ENCODE data around the gene GYS2. TPM values are rescaled to one million over a fixed set of nuclear protein-coding genes. Genes with fewer than 3 reads are reported as not detected.

The GYS2 gene
- total and polyA plus RNA-seq, 7 experiments from 2014 or later = 0.12 to 0.27 TPM; not detected in 5

- H3K27me3 Mint-ChIP-seq = peaks cover 0 to 14% (median 4%) of the 10 kb centered on the region in 5 donors
- no peaks in the 10 kb centered on the region for H3K36me3 ChIP-seq (ENCODE audit: control insufficient read depth in 2 of 3, insufficient read depth in 3 of 3, low read length in 3 of 3)
- intact Hi-C loops (cut with micrococcal nuclease) = no loop called here
- DNase-seq = no peak
- H3K27ac ChIP-seq (ENCODE audit: low read depth, low read length) = no peak overlapping the region
- no peaks in the 10 kb centered on the region for H3K4me1 ChIP-seq (ENCODE audit: control insufficient read depth in 2 of 2, insufficient read depth in 2 of 2, low read length in 2 of 2)
- H3K4me3 ChIP-seq (ENCODE audit: low read length) = no peak overlapping the region
- peaks cover 0 to 10% (median 4%) of the 10 kb centered on the region in 5 donors for H3K36me3 Mint-ChIP-seq
- no peak overlapping the region for H3K27ac Mint-ChIP-seq
- H3K9me3 Mint-ChIP-seq = peaks cover 0 to 12% (median 4%) of the 10 kb centered on the region in 11 donors
- H3K4me1 Mint-ChIP-seq = no peaks in the 10 kb centered on the region
- no peak for ATAC-seq
- H3K4me3 Mint-ChIP-seq = no peak overlapping the region
- H3K9me3 ChIP-seq (ENCODE audit: control insufficient read depth in 2 of 3, low read length in 3 of 3) = no peaks in the 10 kb centered on the region
- CTCF ChIA-PET = no interaction called here
- POLR2A ChIA-PET = interaction anchor here (0.6 to 0.7 kb wide), 2 partner anchors 20 to 32 kb away, joined by 3 read pairs; partner anchors contain the start of gene RECQL
- H3K27me3 ChIP-seq (ENCODE audit: control insufficient read depth in 2 of 2, insufficient read depth in 2 of 2, low read length in 2 of 2) = no peaks in the 10 kb centered on the region
Measured at GRCh38 chr12:21521541-21521940, 83.1 kb downstream of the GYS2 start.

GRCh38 chr12:21518451-21518850 lies 86.2 kb downstream of the GYS2 start:
- H3K9me3 Mint-ChIP-seq = no peaks in the 10 kb centered on the region

DNA sequence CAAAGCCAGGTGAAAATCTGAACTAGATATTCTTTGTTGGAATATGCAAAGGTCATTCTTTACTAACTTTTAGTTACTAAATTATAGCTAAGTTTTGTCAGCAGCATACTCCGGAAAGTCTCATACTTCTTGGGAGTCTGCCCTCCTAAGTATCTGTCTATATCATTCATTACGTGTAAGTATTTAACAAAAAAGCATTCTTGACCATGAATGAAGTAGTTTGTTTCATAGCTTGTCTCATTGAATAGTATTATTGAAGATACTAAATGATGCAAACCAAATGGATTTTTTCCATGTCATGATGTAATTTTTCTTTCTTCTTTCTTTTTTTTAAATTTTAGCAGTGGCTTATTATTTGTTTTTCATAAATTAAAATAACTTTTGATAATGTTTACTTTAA lies 88.4 kb downstream of the GYS2 start:
- ChIA-PET CTCF (no interaction called here), POLR2A (no interaction called here)
- no peaks in the 10 kb centered on the region for H3K27me3 ChIP-seq (ENCODE audit: control insufficient read depth in 2 of 2, insufficient read depth in 2 of 2, low read length in 2 of 2)
- ATAC-seq (no peak), DNase-seq (no peak)
- Mint-ChIP-seq H3K4me3 (no peak overlapping the region), H3K4me1 (peaks cover 0 to 9% (median 0%) of the 10 kb centered on the region in 7 donors), H3K27me3 (no peaks in the 10 kb centered on the region), H3K9me3 (no peaks in the 10 kb centered on the region), H3K36me3 (peaks cover 0 to 26% (median 7%) of the 10 kb centered on the region in 5 donors), H3K27ac (no peak overlapping the region)
- no peak overlapping the region for H3K4me3 ChIP-seq (ENCODE audit: low read length)
- no peak overlapping the region for H3K27ac ChIP-seq (ENCODE audit: low read depth, low read length)
- H3K36me3 ChIP-seq (ENCODE audit: control insufficient read depth in 2 of 3, insufficient read depth in 3 of 3, low read length in 3 of 3) = peaks cover 5 to 24% (median 8%) of the 10 kb centered on the region in 3 experiments
- no peaks in the 10 kb centered on the region for H3K4me1 ChIP-seq (ENCODE audit: control insufficient read depth in 2 of 2, insufficient read depth in 2 of 2, low read length in 2 of 2)
- intact Hi-C loops (cut with micrococcal nuclease) = loop anchor here in 1 of 2 donors (1.0 kb wide), 1 partner anchor 10 kb away; no protein-coding TSS in a partner anchor
- H3K9me3 ChIP-seq (ENCODE audit: control insufficient read depth in 2 of 3, low read length in 3 of 3) = no peaks in the 10 kb centered on the region

More at GRCh38 chr12:21518451-21518850, 86.2 kb downstream of the GYS2 start:
- no peak overlapping the region for H3K27ac Mint-ChIP-seq
- peaks cover 0 to 21% (median 5%) of the 10 kb centered on the region in 5 donors for H3K36me3 Mint-ChIP-seq
- no peaks in the 10 kb centered on the region for H3K9me3 ChIP-seq (ENCODE audit: control insufficient read depth in 2 of 3, low read length in 3 of 3)
- H3K4me3 Mint-ChIP-seq = no peak overlapping the region
- ATAC-seq (no peak), DNase-seq (no peak)
- no peak overlapping the region for H3K4me3 ChIP-seq (ENCODE audit: low read length)
- no peaks in the 10 kb centered on the region for H3K4me1 ChIP-seq (ENCODE audit: control insufficient read depth in 2 of 2, insufficient read depth in 2 of 2, low read length in 2 of 2)
- H3K27me3 Mint-ChIP-seq = no peaks in the 10 kb centered on the region
- intact Hi-C loops (cut with micrococcal nuclease) = no loop called here
- CTCF ChIA-PET = no interaction called here
- peaks cover 0 to 3% (median 0%) of the 10 kb centered on the region in 7 donors for H3K4me1 Mint-ChIP-seq
- H3K27ac ChIP-seq (ENCODE audit: low read depth, low read length) = no peak overlapping the region
- no peaks in the 10 kb centered on the region for H3K27me3 ChIP-seq (ENCODE audit: control insufficient read depth in 2 of 2, insufficient read depth in 2 of 2, low read length in 2 of 2)
- peaks cover 5 to 12% (median 8%) of the 10 kb centered on the region in 3 experiments for H3K36me3 ChIP-seq (ENCODE audit: control insufficient read depth in 2 of 3, insufficient read depth in 3 of 3, low read length in 3 of 3)
- POLR2A ChIA-PET = interaction anchor here (0.7 to 1.3 kb wide), 2 partner anchors 17 to 35 kb away, joined by 3 read pairs; partner anchors contain the start of gene RECQL

GRCh38 chr12:21509768-21510167 lies 94.9 kb downstream of the GYS2 start:
- intact Hi-C loops (cut with micrococcal nuclease) = loop anchor here in 1 of 2 donors (1.0 to 10.0 kb wide), 3 partner anchors 8 to 1115 kb away; partner anchors contain the start of genes ETNK1, GOLT1B, RECQL and SPX
- Histone ChIP-seq H3K36me3 (ENCODE audit: control insufficient read depth in 2 of 3, insufficient read depth in 3 of 3, low read length in 3 of 3) (peaks cover 0 to 25% (median 8%) of the 10 kb centered on the region in 3 experiments), H3K27ac (ENCODE audit: low read depth, low read length) (peak overlapping the region; percentile 55), H3K4me3 (ENCODE audit: low read length) (no peak overlapping the region), H3K27me3 (ENCODE audit: control insufficient read depth in 2 of 2, insufficient read depth in 2 of 2, low read length in 2 of 2) (no peaks in the 10 kb centered on the region), H3K4me1 (ENCODE audit: control insufficient read depth in 2 of 2, insufficient read depth in 2 of 2, low read length in 2 of 2) (peaks cover 0 to 9% of the 10 kb centered on the region in 2 donors), H3K9me3 (ENCODE audit: control insufficient read depth in 2 of 3, low read length in 3 of 3) (no peaks in the 10 kb centered on the region)
- ChIA-PET CTCF (interaction anchor here (0.5 kb wide), 1 partner anchor 99 kb away, joined by 4 read pairs; no protein-coding TSS in a partner anchor), POLR2A (interaction anchor here (1.3 to 1.4 kb wide), 2 partner anchors 8 to 72 kb away, joined by 3 to 7 read pairs; partner anchors contain the start of genes GOLT1B, PYROXD1 and RECQL)
- ATAC-seq (peak; percentile 84), DNase-seq (peak in 6 of 9 donors; percentile 16 to 45 (median 38))
- Mint-ChIP-seq H3K36me3 (peaks cover 4 to 41% (median 28%) of the 10 kb centered on the region in 5 donors), H3K27me3 (no peaks in the 10 kb centered on the region), H3K4me3 (peak overlapping the region; percentile 17 to 87 (median 72)), H3K9me3 (peaks cover 0 to 2% (median 0%) of the 10 kb centered on the region in 11 donors), H3K4me1 (peaks cover 20 to 51% (median 39%) of the 10 kb centered on the region in 7 donors), H3K27ac (peak overlapping the region; percentile 81 to 96 (median 92))

DNA sequence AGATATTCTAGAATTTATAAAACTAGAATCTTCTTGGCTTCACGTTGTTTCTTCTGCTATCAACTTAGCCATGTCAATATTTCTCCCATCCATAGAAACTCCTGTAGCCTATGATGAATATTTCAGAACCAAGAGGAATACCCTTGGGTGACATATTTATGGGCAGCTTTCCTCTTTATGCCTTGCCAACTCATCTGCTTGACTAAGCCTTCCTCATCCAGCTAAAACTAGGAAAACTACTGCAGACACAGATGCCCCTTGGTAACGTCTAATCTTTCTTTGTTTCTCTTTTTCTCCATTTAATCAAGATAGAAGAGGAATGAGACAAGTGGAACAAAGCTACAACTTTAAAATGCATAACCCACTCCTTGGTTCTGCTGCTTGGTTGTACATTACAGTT lies 96.8 kb downstream of the GYS2 start:
- peaks cover 0 to 12% (median 0%) of the 10 kb centered on the region in 3 experiments for H3K36me3 ChIP-seq (ENCODE audit: control insufficient read depth in 2 of 3, insufficient read depth in 3 of 3, low read length in 3 of 3)
- H3K27me3 ChIP-seq (ENCODE audit: control insufficient read depth in 2 of 2, insufficient read depth in 2 of 2, low read length in 2 of 2) = no peaks in the 10 kb centered on the region
- H3K4me3 ChIP-seq (ENCODE audit: low read length) = no peak overlapping the region
- no peaks in the 10 kb centered on the region for H3K9me3 ChIP-seq (ENCODE audit: control insufficient read depth in 2 of 3, low read length in 3 of 3)
- ChIA-PET POLR2A (interaction anchor here (0.6 to 1.1 kb wide), 5 partner anchors 11 to 144 kb away, joined by 3 to 5 read pairs (median 3); partner anchors contain the start of gene PYROXD1), CTCF (no interaction called here)
- H3K36me3 Mint-ChIP-seq = peaks cover 4 to 33% (median 23%) of the 10 kb centered on the region in 5 donors
- H3K27me3 Mint-ChIP-seq = no peaks in the 10 kb centered on the region
- ATAC-seq (no peak), DNase-seq (no peak)
- H3K4me3 Mint-ChIP-seq = no peak overlapping the region
- H3K27ac ChIP-seq (ENCODE audit: low read depth, low read length) = no peak overlapping the region
- peaks cover 32 to 70% (median 58%) of the 10 kb centered on the region in 7 donors for H3K4me1 Mint-ChIP-seq
- H3K9me3 Mint-ChIP-seq = peaks cover 0 to 2% (median 0%) of the 10 kb centered on the region in 11 donors
- intact Hi-C loops (cut with micrococcal nuclease) = loop anchor here in 1 of 2 donors (2.0 to 10.0 kb wide), 2 partner anchors 19 to 1117 kb away; partner anchors contain the start of genes ETNK1 and SPX
- peak overlapping the region in 2 of 9 donors; percentile 65 to 95 for H3K27ac Mint-ChIP-seq
- H3K4me1 ChIP-seq (ENCODE audit: control insufficient read depth in 2 of 2, insufficient read depth in 2 of 2, low read length in 2 of 2) = peaks cover 4 to 13% of the 10 kb centered on the region in 2 donors

- Histone ChIP-seq H3K4me3 (ENCODE audit: low read length) (no peak overlapping the region), H3K27me3 (ENCODE audit: control insufficient read depth in 2 of 2, insufficient read depth in 2 of 2, low read length in 2 of 2) (no peaks in the 10 kb centered on the region), H3K36me3 (ENCODE audit: control insufficient read depth in 2 of 3, insufficient read depth in 3 of 3, low read length in 3 of 3) (peaks cover 0 to 10% (median 0%) of the 10 kb centered on the region in 3 experiments), H3K27ac (ENCODE audit: low read depth, low read length) (no peak overlapping the region), H3K9me3 (ENCODE audit: control insufficient read depth in 2 of 3, low read length in 3 of 3) (no peaks in the 10 kb centered on the region), H3K4me1 (ENCODE audit: control insufficient read depth in 2 of 2, insufficient read depth in 2 of 2, low read length in 2 of 2) (peaks cover 12 to 19% of the 10 kb centered on the region in 2 donors)
- CTCF ChIA-PET = no interaction called here
- Mint-ChIP-seq H3K27ac (peak overlapping the region in 1 of 9 donors; percentile 19), H3K4me1 (peaks cover 37 to 71% (median 59%) of the 10 kb centered on the region in 7 donors), H3K27me3 (no peaks in the 10 kb centered on the region), H3K4me3 (peak overlapping the region in 1 of 10 donors; percentile 10), H3K36me3 (peaks cover 4 to 29% (median 23%) of the 10 kb centered on the region in 5 donors), H3K9me3 (peaks cover 0 to 2% (median 0%) of the 10 kb centered on the region in 11 donors)
- intact Hi-C loops (cut with micrococcal nuclease) = loop anchor here (1.0 to 10.0 kb wide), 2 partner anchors 10 to 1119 kb away; partner anchors contain the start of gene ETNK1 (in 1 of the 2)
- DNase-seq = no peak
- no peak for ATAC-seq
- POLR2A ChIA-PET = interaction anchor here (0.7 kb wide), 1 partner anchor 282 kb away, joined by 3 read pairs; no protein-coding TSS in a partner anchor
Measured at GRCh38 chr12:21505888-21506287, 98.8 kb downstream of the GYS2 start.

Data from naive thymus-derived CD4-positive, alpha-beta T cell (primary cell).